ENCODE measurements around the gene AUTS2.

- TF ChIP-seq, protein P1, sequence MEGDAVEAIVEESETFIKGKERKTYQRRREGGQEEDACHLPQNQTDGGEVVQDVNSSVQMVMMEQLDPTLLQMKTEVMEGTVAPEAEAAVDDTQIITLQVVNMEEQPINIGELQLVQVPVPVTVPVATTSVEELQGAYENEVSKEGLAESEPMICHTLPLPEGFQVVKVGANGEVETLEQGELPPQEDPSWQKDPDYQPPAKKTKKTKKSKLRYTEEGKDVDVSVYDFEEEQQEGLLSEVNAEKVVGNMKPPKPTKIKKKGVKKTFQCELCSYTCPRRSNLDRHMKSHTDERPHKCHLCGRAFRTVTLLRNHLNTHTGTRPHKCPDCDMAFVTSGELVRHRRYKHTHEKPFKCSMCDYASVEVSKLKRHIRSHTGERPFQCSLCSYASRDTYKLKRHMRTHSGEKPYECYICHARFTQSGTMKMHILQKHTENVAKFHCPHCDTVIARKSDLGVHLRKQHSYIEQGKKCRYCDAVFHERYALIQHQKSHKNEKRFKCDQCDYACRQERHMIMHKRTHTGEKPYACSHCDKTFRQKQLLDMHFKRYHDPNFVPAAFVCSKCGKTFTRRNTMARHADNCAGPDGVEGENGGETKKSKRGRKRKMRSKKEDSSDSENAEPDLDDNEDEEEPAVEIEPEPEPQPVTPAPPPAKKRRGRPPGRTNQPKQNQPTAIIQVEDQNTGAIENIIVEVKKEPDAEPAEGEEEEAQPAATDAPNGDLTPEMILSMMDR (IDR thresholded peaks at IDR 0.05), result no peak
- no peak for TF ChIP-seq POLR2A (IDR thresholded peaks at IDR 0.05)
These were observed 879.0 kb downstream of the AUTS2 start for GRCh38 chr7:70477036-70478010.
